ENCODE measurements around the gene SOX1. TPM values are rescaled to one million over a fixed set of nuclear protein-coding genes. Genes with fewer than 3 reads are reported as not detected.
A peak's percentile ranks its signal among the peaks of the same experiment; 100 is the strongest.

Gene SOX1
- total RNA-seq (not detected in 2 replicates), polyA plus RNA-seq (not detected in 2 replicates)

- peak; percentile 17 to 43 for DNase-seq (ENCODE audit: low read depth in 1 of 2, low spot score in 1 of 2)
- Histone ChIP-seq H3K9me3 (ENCODE audit: low read depth) (no peaks in the 10 kb centered on the region), H3K4me3 (peak within 1 kb of the TSS; percentile 33), H3K4me1 (ENCODE audit: low read depth) (no peaks in the 10 kb centered on the region), H3K27ac (no peak within 1 kb of the TSS), H3K36me3 (no peaks in the 10 kb centered on the region), H3K27me3 (peaks cover 100% of the 10 kb centered on the region)
- TF ChIP-seq CTCF (IDR thresholded peaks at IDR 0.05; ENCODE audit: low read depth, low read length) = no peak
Measured at GRCh38 chr13:112067116-112067741, at the start of gene SOX1. SOX1 (plus strand) TSS chr13:112067149; CDS start chr13:112067659, 510 bp downstream.

GRCh38 chr13:112024577-112024976 lies 42.4 kb upstream of the SOX1 start:
- Histone ChIP-seq H3K4me1 (ENCODE audit: low read depth) (no peaks in the 10 kb centered on the region), H3K27me3 (peaks cover 2% of the 10 kb centered on the region), H3K9me3 (ENCODE audit: low read depth) (no peaks in the 10 kb centered on the region), H3K36me3 (no peaks in the 10 kb centered on the region), H3K27ac (no peak overlapping the region), H3K4me3 (no peak overlapping the region)
- TF ChIP-seq CTCF (IDR thresholded peaks at IDR 0.05; ENCODE audit: low read depth, low read length) = no peak
- no peak for DNase-seq (ENCODE audit: low read depth in 1 of 2, low spot score in 1 of 2)

- Histone ChIP-seq H3K9me3 (ENCODE audit: low read depth) (no peaks in the 10 kb centered on the region), H3K4me1 (ENCODE audit: low read depth) (no peaks in the 10 kb centered on the region), H3K27me3 (peaks cover 14% of the 10 kb centered on the region), H3K27ac (no peak overlapping the region), H3K4me3 (no peak overlapping the region), H3K36me3 (no peaks in the 10 kb centered on the region)
- DNase-seq (ENCODE audit: low read depth in 1 of 2, low spot score in 1 of 2) = no peak
- TF ChIP-seq CTCF (IDR thresholded peaks at IDR 0.05; ENCODE audit: low read depth, low read length) = no peak
Measured at GRCh38 chr13:112027250-112027649, 39.7 kb upstream of the SOX1 start.

- no peak for DNase-seq (ENCODE audit: low read depth in 1 of 2, low spot score in 1 of 2)
- H3K4me3 ChIP-seq = no peak overlapping the region
- H3K27me3 ChIP-seq = peaks cover 14% of the 10 kb centered on the region
- H3K4me1 ChIP-seq (ENCODE audit: low read depth) = no peaks in the 10 kb centered on the region
- TF ChIP-seq CTCF (IDR thresholded peaks at IDR 0.05; ENCODE audit: low read depth, low read length) = no peak
- H3K27ac ChIP-seq = no peak overlapping the region
- H3K9me3 ChIP-seq (ENCODE audit: low read depth) = no peaks in the 10 kb centered on the region
- H3K36me3 ChIP-seq = no peaks in the 10 kb centered on the region
Measured at GRCh38 chr13:112028481-112028880, 38.5 kb upstream of the SOX1 start.

GRCh38 chr13:112029143-112029542 lies 37.8 kb upstream of the SOX1 start:
- H3K4me3 ChIP-seq = no peak overlapping the region
- no peaks in the 10 kb centered on the region for H3K9me3 ChIP-seq (ENCODE audit: low read depth)
- H3K27ac ChIP-seq = no peak overlapping the region
- no peak for TF ChIP-seq CTCF (IDR thresholded peaks at IDR 0.05; ENCODE audit: low read depth, low read length)
- DNase-seq (ENCODE audit: low read depth in 1 of 2, low spot score in 1 of 2) = no peak
- no peaks in the 10 kb centered on the region for H3K36me3 ChIP-seq
- peaks cover 14% of the 10 kb centered on the region for H3K27me3 ChIP-seq
- H3K4me1 ChIP-seq (ENCODE audit: low read depth) = no peaks in the 10 kb centered on the region
